Progenitor cell of endocrine pancreas (in vitro differentiated cells): Measurements from ENCODE around the gene NR5A1. TPM values are rescaled to one million over a fixed set of nuclear protein-coding genes. Genes with fewer than 3 reads are reported as not detected.

Experiments
- DNase-seq: peaks from one replicate; pipeline ENCODE4 v3.0.0; 2021; ENCODE audit warnings: low spot score; ENCODE audit not compliant: unreplicated experiment
- H3K27ac Mint-ChIP-seq: 2 replicates; pipeline ENCODE4 v1.8.0; 2021; ENCODE audit warnings: mild to moderate bottlenecking, moderate library complexity, mixed read lengths
- H3K27me3 Mint-ChIP-seq: 2 replicates; pipeline ENCODE4 v1.8.0; 2021; ENCODE audit warnings: mixed read lengths
- H3K36me3 Mint-ChIP-seq: 2 replicates; pipeline ENCODE4 v1.8.0; 2022; ENCODE audit warnings: mixed read lengths; ENCODE audit not compliant: insufficient read depth
- H3K4me1 Mint-ChIP-seq: 2 replicates; pipeline ENCODE4 v1.8.0; 2021; ENCODE audit warnings: low read depth, mixed read lengths
- H3K4me3 Mint-ChIP-seq: 2 replicates; pipeline ENCODE4 v1.8.0; 2021; ENCODE audit warnings: low read depth, mild to moderate bottlenecking, moderate library complexity, mixed read lengths
- H3K9me3 Mint-ChIP-seq: 2 replicates; pipeline ENCODE4 v1.8.0; 2021; ENCODE audit warnings: low read depth, mixed read lengths
- total RNA-seq: library from RNA; stranded (reverse); gene quantifications from 2 replicates; pipeline ENCODE4 v1.2.1, GENCODE V29; 2021
- TF ChIP-seq, protein P1 (sequence below): fragments of 200-600 bp; sonication (generic); IDR thresholded peaks from one replicate; pipeline ENCODE4 v1.5.0; 2021; ENCODE audit warnings: antibody characterized with exemption, mild to moderate bottlenecking; ENCODE audit not compliant: unreplicated experiment

The NR5A1 gene
- total RNA-seq, 1 donor from 2014 or later, result 0.36 TPM

DNA sequence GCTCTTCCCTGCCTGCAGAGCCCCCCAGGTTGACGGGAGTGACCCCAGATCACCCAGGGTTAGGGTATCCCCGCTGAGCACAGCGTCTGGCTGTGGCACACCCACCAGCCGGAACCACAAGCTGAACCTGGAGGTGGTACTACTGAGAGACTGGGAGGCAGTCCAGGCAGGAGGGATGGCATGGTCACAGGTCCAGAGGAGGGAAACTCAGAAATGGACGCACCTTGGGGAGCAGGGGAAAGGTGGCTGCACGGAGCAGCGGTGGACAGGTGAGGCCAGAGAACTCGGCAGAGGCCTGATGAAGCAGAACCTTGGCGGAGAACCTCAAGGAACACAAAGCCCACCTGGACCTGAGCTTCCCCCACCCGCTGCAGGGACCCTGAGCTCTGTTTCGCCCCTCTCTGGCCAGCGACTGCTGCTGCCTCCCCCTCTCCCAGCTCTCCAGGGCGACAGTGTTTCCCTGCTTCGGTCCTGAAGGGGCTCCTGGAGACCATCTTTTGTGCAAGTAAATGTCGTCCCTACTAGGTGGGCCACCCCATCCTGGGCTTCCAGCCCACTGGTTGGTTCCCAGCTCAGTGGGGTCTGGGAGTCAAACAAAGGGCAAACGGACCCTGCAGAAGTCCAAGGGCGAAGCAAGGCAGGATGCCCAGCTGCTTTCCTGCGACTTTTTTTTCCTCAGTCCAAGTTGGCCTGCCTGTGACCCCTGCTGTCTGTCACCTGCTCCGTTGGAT lies 56.1 kb downstream of the NR5A1 start:
- Mint-ChIP-seq H3K9me3 (no peaks in the 10 kb centered on the region), H3K36me3 (no peaks in the 10 kb centered on the region), H3K27me3 (peaks cover 56% of the 10 kb centered on the region), H3K4me3 (no peak overlapping the region), H3K27ac (no peak overlapping the region), H3K4me1 (peaks cover 4% of the 10 kb centered on the region)
- DNase-seq, result no peak
- TF ChIP-seq, protein P1, sequence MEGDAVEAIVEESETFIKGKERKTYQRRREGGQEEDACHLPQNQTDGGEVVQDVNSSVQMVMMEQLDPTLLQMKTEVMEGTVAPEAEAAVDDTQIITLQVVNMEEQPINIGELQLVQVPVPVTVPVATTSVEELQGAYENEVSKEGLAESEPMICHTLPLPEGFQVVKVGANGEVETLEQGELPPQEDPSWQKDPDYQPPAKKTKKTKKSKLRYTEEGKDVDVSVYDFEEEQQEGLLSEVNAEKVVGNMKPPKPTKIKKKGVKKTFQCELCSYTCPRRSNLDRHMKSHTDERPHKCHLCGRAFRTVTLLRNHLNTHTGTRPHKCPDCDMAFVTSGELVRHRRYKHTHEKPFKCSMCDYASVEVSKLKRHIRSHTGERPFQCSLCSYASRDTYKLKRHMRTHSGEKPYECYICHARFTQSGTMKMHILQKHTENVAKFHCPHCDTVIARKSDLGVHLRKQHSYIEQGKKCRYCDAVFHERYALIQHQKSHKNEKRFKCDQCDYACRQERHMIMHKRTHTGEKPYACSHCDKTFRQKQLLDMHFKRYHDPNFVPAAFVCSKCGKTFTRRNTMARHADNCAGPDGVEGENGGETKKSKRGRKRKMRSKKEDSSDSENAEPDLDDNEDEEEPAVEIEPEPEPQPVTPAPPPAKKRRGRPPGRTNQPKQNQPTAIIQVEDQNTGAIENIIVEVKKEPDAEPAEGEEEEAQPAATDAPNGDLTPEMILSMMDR, result no peak

DNA sequence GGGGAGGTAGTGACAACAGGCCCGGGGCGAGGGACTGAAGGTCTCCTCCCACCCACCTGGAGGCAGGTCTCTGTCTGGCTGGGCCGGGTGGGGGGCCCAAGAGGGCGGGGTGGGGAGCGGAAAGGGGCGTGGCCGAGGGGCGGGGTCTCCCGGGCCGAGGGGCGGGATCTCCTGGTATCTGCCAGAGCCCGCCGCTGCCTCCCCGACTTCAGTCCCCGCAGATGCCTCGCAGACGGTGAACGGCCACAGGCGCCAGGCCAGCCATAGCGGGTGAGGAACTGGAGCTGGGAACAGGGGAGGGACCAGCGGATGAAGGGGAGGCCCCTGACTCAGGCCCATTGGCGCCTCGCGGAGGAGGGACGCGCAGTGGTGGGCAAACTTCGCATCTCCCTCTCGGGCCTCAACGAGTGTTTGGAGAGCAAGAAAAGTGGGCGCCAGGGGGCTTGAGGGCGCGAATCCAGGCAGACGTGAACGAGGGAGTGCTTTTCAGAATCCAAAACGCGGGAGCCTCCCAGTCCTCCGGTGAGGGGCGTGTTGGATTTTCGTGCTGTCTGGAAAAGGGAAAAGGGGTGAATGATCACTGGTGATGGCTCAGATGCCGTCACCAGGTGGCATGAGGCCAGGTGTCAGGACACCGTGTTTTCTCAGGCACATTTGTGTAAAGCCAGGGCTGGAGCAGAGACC lies 56.8 kb downstream of the NR5A1 start, which contains the start of gene ADGRD2:
ADGRD2 (plus strand) TSS at position 211 of the 684 bp plus-strand sequence. CDS start 1,216 bp downstream, outside the sequence.
- Mint-ChIP-seq H3K27me3 (peaks cover 51% of the 10 kb centered on the region), H3K4me1 (peaks cover 4% of the 10 kb centered on the region), H3K4me3 (peak within 1 kb of the TSS; percentile 53), H3K27ac (no peak within 1 kb of the TSS), H3K36me3 (no peaks in the 10 kb centered on the region), H3K9me3 (no peaks in the 10 kb centered on the region)
- TF ChIP-seq, protein P1, result no peak
- peak; percentile 39 for DNase-seq

DNA sequence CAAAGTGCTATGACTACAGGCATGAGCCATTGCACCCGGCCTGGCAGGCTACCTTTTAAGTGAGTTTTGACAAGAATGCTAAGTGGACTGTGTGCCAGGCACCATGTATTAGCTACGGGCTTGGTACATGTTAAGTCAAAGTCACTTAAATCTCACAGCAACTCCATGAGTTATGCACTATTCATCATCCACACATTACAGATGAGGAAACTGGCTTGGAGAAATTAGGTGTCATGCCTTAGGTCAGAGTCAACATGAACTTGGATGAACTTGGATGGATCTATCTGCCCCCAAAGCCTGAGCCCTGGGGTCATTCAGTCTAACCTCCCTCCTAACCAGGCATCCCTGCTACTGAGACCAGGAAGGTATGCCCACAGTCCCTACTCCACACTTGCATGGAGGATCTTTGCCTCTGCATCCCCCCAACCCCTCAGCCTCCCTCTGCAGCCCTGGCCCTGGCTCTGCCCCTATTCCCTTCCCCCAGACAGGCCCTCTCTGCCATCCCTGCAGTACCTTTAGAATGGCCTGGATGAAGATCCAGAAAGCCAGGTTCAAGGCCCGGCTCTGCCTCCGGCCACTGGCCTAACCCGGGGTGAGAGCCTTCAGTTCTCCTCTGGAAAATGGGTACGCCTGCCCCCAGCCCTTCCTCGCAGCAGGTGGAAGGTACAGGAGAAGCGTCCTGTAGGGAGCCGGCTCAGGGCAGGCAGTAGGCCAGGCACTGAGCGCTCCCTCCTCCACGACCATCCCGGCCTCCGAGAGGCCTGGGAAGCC lies 57.6 kb downstream of the NR5A1 start:
- TF ChIP-seq, protein P1, result no peak
- H3K4me1 Mint-ChIP-seq, result peaks cover 4% of the 10 kb centered on the region
- no peaks in the 10 kb centered on the region for H3K9me3 Mint-ChIP-seq
- no peaks in the 10 kb centered on the region for H3K36me3 Mint-ChIP-seq
- peaks cover 46% of the 10 kb centered on the region for H3K27me3 Mint-ChIP-seq
- DNase-seq, result no peak
- no peak overlapping the region for H3K4me3 Mint-ChIP-seq
- H3K27ac Mint-ChIP-seq, result no peak overlapping the region

DNA sequence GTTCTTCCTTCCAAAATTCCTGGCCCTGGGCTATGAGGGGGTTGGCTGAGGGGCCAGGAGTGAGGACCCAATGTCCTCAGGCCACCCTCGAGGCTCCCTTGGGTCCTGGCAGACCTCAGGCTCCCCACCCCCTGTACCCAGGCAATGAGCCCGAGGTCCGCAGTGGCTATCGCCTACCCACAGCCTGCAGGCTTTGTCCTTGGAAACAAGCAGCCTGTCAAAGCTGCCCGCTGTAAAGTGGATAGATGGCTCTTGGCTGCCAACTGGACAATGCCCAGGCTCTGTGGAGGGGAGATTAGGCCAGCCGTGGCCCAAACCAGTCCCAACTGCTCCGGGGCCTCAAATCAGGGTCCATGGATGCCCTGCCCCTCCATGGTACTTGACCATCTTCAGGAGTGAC lies 59.2 kb downstream of the NR5A1 start:
- Mint-ChIP-seq H3K27me3 (peaks cover 44% of the 10 kb centered on the region), H3K27ac (no peak overlapping the region), H3K9me3 (no peaks in the 10 kb centered on the region), H3K4me1 (peaks cover 4% of the 10 kb centered on the region), H3K4me3 (no peak overlapping the region), H3K36me3 (no peaks in the 10 kb centered on the region)
- DNase-seq, result no peak
- TF ChIP-seq, protein P1, result no peak

DNA sequence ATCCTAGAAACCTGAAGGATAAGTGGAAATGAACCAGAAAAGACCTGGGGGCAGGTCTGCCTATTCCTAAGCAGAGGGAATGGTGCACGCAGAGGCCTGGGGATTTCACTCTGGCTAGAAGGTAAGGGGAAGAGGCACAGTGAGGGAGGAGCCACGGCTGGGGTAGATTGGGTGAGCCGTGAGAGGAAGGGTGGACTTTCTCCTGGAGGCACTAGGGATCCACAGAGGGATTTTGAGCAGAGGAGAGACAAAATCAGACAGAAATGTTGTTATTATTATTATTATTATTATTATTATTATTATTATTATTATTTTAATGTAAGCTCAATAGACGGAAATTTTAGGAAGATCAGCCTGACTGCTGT lies 59.9 kb downstream of the NR5A1 start:
- no peak for DNase-seq
- TF ChIP-seq, protein P1, result no peak
- H3K36me3 Mint-ChIP-seq, result no peaks in the 10 kb centered on the region
- peaks cover 38% of the 10 kb centered on the region for H3K27me3 Mint-ChIP-seq
- H3K9me3 Mint-ChIP-seq, result no peaks in the 10 kb centered on the region
- no peak overlapping the region for H3K4me3 Mint-ChIP-seq
- H3K4me1 Mint-ChIP-seq, result peaks cover 4% of the 10 kb centered on the region
- H3K27ac Mint-ChIP-seq, result no peak overlapping the region
